ENCODE measurements around the gene MRM3. TPM values are rescaled to one million over a fixed set of nuclear protein-coding genes. Genes with fewer than 3 reads are reported as not detected.
A peak's percentile ranks its signal among the peaks of the same experiment; 100 is the strongest.

Gene MRM3
- total RNA-seq, 1 donor from 2014 or later, result 21.2 TPM

GRCh38 chr17:740240-741017 is 41.7 kb upstream of the MRM3 start:
- H3K27ac Mint-ChIP-seq (ENCODE audit: unreplicated experiment), result no peak overlapping the region

GRCh38 chr17:742147-742793 is 39.9 kb upstream of the MRM3 start:
- H3K27ac Mint-ChIP-seq (ENCODE audit: unreplicated experiment), result no peak overlapping the region
- no peaks in the 10 kb centered on the region for H3K27me3 Mint-ChIP-seq (ENCODE audit: low read depth)
- TF ChIP-seq CTCF (conservative IDR thresholded peaks at IDR 0.05), result no peak
- no peak for DNase-seq (ENCODE audit: low read depth, low spot score)
- peaks cover 28% of the 10 kb centered on the region for H3K36me3 Mint-ChIP-seq (ENCODE audit: low read depth)
- H3K4me3 Mint-ChIP-seq, result no peak overlapping the region
- no peaks in the 10 kb centered on the region for H3K9me3 Mint-ChIP-seq
- H3K4me1 Mint-ChIP-seq, result peaks cover 6% of the 10 kb centered on the region

More at GRCh38 chr17:740240-741017, 41.7 kb upstream of the MRM3 start:
- Mint-ChIP-seq H3K27me3 (ENCODE audit: low read depth) (no peaks in the 10 kb centered on the region), H3K9me3 (no peaks in the 10 kb centered on the region), H3K4me1 (peaks cover 11% of the 10 kb centered on the region), H3K36me3 (ENCODE audit: low read depth) (peaks cover 31% of the 10 kb centered on the region), H3K4me3 (peak overlapping the region; percentile 65)
- no peak for TF ChIP-seq CTCF (conservative IDR thresholded peaks at IDR 0.05)
- no peak for DNase-seq (ENCODE audit: low read depth, low spot score)

DNA sequence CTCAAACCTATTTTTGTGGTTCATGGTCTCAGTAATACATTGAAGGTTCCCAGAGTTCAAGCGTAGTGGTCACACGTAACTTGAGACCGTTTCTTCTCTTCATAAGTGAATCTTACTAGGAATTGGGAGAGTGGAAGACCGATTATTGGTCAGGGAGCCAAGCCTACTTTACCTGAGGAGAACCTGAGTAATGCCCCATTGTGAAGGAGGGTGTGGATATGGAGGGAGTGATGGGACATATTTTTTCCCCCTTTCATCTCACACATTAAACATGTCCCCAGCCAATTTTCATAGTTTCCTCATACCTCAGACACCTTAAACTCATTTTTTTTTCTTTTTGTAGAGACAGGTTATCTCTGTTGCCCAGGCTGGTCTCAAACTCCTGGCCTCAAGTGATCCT is 39.0 kb upstream of the MRM3 start:
- Mint-ChIP-seq H3K27ac (ENCODE audit: unreplicated experiment) (no peak overlapping the region), H3K36me3 (ENCODE audit: low read depth) (peaks cover 32% of the 10 kb centered on the region)
- TF ChIP-seq CTCF (conservative IDR thresholded peaks at IDR 0.05), result no peak

DNA sequence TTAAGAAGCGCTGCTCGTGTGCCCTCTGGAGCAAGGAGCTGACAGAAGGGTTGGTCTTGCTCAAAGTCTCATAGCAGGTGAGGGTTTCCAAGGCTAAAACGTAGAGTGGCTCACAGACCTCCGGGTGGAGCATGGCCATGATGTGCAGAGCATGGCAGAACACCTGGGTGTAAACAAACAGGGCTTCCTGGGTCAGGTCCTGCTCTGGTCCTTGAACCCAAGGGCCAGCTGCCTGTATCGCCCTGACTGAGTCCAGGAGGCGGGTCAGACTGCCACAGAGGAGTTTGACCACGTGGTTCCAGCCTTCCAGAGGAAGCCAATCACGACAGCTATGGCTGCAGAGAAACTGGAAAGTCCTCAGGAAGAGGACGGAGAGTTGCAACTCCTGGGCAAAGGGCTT is 37.2 kb upstream of the MRM3 start:
- Mint-ChIP-seq H3K27me3 (ENCODE audit: low read depth) (no peaks in the 10 kb centered on the region), H3K36me3 (ENCODE audit: low read depth) (peaks cover 40% of the 10 kb centered on the region), H3K4me3 (no peak overlapping the region), H3K4me1 (peaks cover 11% of the 10 kb centered on the region), H3K27ac (ENCODE audit: unreplicated experiment) (no peak overlapping the region), H3K9me3 (peaks cover 5% of the 10 kb centered on the region)
- no peak for TF ChIP-seq CTCF (conservative IDR thresholded peaks at IDR 0.05)
- DNase-seq (ENCODE audit: low read depth, low spot score), result no peak

More for the DNA sequence above, 39.0 kb upstream of the MRM3 start:
- H3K4me1 Mint-ChIP-seq, result peaks cover 6% of the 10 kb centered on the region
- H3K9me3 Mint-ChIP-seq, result no peaks in the 10 kb centered on the region
- no peak for DNase-seq (ENCODE audit: low read depth, low spot score)
- H3K27me3 Mint-ChIP-seq (ENCODE audit: low read depth), result no peaks in the 10 kb centered on the region
- H3K4me3 Mint-ChIP-seq, result peak overlapping the region; percentile 57

- TF ChIP-seq CTCF (conservative IDR thresholded peaks at IDR 0.05), result no peak
- H3K27me3 Mint-ChIP-seq (ENCODE audit: low read depth), result no peaks in the 10 kb centered on the region
- peaks cover 12% of the 10 kb centered on the region for H3K4me1 Mint-ChIP-seq
- H3K4me3 Mint-ChIP-seq, result peak overlapping the region; percentile 44
- peaks cover 5% of the 10 kb centered on the region for H3K9me3 Mint-ChIP-seq
- peaks cover 41% of the 10 kb centered on the region for H3K36me3 Mint-ChIP-seq (ENCODE audit: low read depth)
- no peak overlapping the region for H3K27ac Mint-ChIP-seq (ENCODE audit: unreplicated experiment)
- no peak for DNase-seq (ENCODE audit: low read depth, low spot score)
These were observed 36.7 kb upstream of the MRM3 start for GRCh38 chr17:745406-745805.
